Heart right ventricle (tissue), 16 donors: ENCODE measurements around the gene TMEM151B. TPM values are rescaled to one million over a fixed set of nuclear protein-coding genes. Genes with fewer than 3 reads are reported as not detected.

Experiments
- ATAC-seq, 8 donors: fragments of 200-7000 bp; cut with Tn5 transposase; one replicate each; pipeline ENCODE4 v1.9.1; 2020; ENCODE audit warnings: mild to moderate bottlenecking in 8 of 8, moderate library complexity in 8 of 8, moderate number of reproducible peaks in 1 of 8
- DNase-seq, 2 donors: peaks; one replicate each; pipeline ENCODE4 v3.0.0-alpha.2; 2020
- H3K27ac ChIP-seq, 10 donors: fragments of 200-600 bp; sonication (generic) in 2 of 10; one replicate each; pipeline versions ENCODE4 v1.5.0 to v1.8.0; 2020 to 2022; ENCODE audit warnings: mild to moderate bottlenecking in 3 of 10
- H3K27me3 ChIP-seq, 7 donors: fragments of 200-600 bp; one replicate each; pipeline ENCODE4 v1.8.0; 2021 to 2022; ENCODE audit warnings: mild to moderate bottlenecking in 2 of 7
- H3K36me3 ChIP-seq, 9 donors: fragments of 200-600 bp; sonication (generic) in 1 of 9; one replicate each; pipeline versions ENCODE4 v1.5.0 to v1.8.0; 2020 to 2022; ENCODE audit warnings: mild to moderate bottlenecking in 2 of 9
- H3K4me1 ChIP-seq, 9 donors: fragments of 200-600 bp; sonication (generic) in 1 of 9; one replicate each; pipeline versions ENCODE4 v1.5.0 to v1.8.0; 2020 to 2022; ENCODE audit warnings: mild to moderate bottlenecking in 4 of 9
- H3K4me3 ChIP-seq, 10 donors: fragments of 200-600 bp; sonication (generic) in 2 of 10; one replicate each; pipeline versions ENCODE4 v1.5.0 to v1.8.0; 2020 to 2022; ENCODE audit warnings: mild to moderate bottlenecking in 7 of 10, moderate library complexity in 2 of 10
- H3K9me3 ChIP-seq, 11 donors: fragments of 200-600 bp in 10 of 11; sonication (generic) in 2 of 11; one replicate each; pipeline versions ENCODE4 v1.5.0 to v1.8.0; 2013 to 2022; ENCODE audit warnings: mild to moderate bottlenecking in 2 of 11, control low read depth in 1 of 11, moderate library complexity in 1 of 11
- WGBS, 2 donors: extraction: QIAGEN DNeasy Blood & Tissue Kit; methylation state at CpG; one replicate each; pipeline ENCODE4 v1.1.7; 2013; ENCODE audit warnings: inconsistent platforms in 1 of 2; 5-methylcytosine and 5-hydroxymethylcytosine counted together
- intact Hi-C, 10 donors: fragments of 100-400 bp; cut with DNase I; formaldehyde crosslinking; loops; one replicate each; pipeline versions ENCODE4 v1.11.1 to v1.14.2; 2022
- polyA plus RNA-seq, 2 donors: library from polyadenylated mRNA; stranded (reverse); fragments of 200-250 nt; gene quantifications; one replicate each; pipeline ENCODE4 v1.2.3, GENCODE V29; 2013
- total RNA-seq, 10 donors: library from RNA; stranded (reverse); fragmentation: NEBNext Ultra II Directional in 3 of 10; extraction: Animal tissue kit (Norgen Biotek cat#: 25700) in 3 of 10; gene quantifications; one replicate each; pipeline versions ENCODE4 v1.2.1 to v1.2.4, GENCODE V29; 2021 to 2023
- TF ChIP-seq, protein P1 (sequence below), 9 donors: fragments of 200-600 bp; sonication (generic) in 2 of 9; IDR thresholded peaks; one replicate each; pipeline versions ENCODE4 v1.5.0 to v1.8.0; 2021 to 2022; ENCODE audit warnings: antibody characterized with exemption in 9 of 9, mild to moderate bottlenecking in 5 of 9, moderate library complexity in 1 of 9
- donor health status: Arrhythmogenic right ventricular cardiomyopathy.
- donor health status: ischemic (EF 13 %, LVEDD 7.1; RV severe dilation, severe dysfunction).
- donor health status: healthy with polysubstance abuse.
- donor health status: DM: no; HTN: yes; CAD: no.
- donor health status: DM: no; HTN: no; CAD: no.
- donor health status: ischemic (EF 25% LVEDD 6.9; RV normal size, moderate dysfunction).
- donor health status: ischemic (EF 25% LVEDD 5.7; RV mildly dilated, moderate dysfunction).
- donor health status: healthy.
- donor health status: DM: yes; HTN: yes; CAD: no.
- donor health status: Ischemic cardiomyopathy.
- donor health status: ischemic (EF 35%, LVEDD 5.7; RV mildly dilated, moderate dysfunction).
- donor health status: nonischemic (EF 11% LVEDD 7.7; RV severe dilation, severe dysfunction).
- donor health status: DM: yes; HTN: yes; CAD: no.
- donor health status: PGD.
- donor health status: ischemic (EF 29% LVEDD 5.4; RV normal size, mild dysfunction).
- donor health status: nonischemic (EF 23%, LVEDD 6.1; RV moderate dilation, normal function).

The TMEM151B gene
- total and polyA plus RNA-seq, 12 donors: 0.09 to 2.2 (median 0.43) TPM; not detected in 4

DNA sequence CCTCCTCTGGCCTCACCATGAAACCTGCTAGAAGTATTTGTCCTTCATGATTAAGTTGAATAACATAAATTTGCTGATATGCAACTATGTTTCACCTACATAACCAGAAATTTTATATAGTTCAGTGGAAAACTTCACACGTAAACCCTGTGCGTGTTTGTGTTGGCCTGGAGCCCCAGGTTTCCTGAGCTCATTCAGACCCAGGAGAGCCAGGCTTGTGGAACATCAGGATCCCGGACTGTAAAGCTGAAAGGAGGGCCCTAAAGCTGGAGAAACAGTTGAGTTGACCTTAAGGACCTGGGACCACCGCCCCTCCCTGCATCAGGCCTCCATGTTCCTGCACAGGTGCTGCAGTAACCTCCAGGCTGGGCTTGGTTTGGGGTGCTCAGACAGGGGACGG lies 69.1 kb downstream of the TMEM151B start:
- 76 to 78% methylated on average over 5 of the region's 5 CpGs for WGBS, 2 donors

DNA sequence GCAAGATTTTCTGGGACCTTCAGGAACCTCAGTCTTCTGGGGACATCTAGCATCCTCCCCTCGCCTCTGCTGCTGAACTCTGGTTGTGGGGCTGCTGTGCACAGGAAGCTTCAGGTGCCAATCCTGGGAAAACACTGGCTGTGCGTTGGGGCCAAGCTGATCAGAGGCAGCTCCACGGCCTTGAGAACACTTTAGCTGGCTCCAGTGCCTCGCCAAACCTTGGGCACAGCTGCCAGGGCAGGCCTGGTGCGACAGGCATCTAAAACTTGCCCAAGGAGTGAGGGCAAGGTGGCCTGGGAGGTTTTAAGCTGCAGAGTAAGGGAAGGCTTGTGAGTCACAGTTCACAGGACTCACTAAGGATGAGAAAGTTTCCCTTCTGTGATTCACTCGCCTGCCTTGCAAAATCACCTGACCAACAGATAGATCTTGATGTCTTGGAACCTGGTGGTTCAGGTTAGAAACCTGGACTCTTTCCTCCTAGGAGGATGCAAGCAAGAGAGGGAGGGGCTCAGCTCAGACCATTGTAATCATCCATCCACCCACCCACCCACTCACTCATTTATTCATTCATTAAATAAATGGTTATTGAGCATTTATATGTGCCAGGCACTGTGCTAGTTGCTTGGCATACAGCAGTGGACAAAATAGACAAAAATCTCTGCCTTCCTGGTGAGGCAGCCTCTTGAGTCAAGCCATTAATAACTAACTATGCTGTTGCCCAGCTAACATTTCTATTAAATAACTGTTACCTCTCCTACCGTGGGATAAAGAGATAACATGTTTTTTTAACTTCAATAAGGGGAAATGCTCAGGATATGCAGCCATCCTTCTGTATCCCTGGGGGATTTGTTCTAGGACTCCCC lies 69.7 kb downstream of the TMEM151B start:
- Histone ChIP-seq H3K4me3 (no peak overlapping the region), H3K27ac (no peak overlapping the region), H3K27me3 (peaks cover 0 to 46% (median 13%) of the 10 kb centered on the region in 7 donors), H3K4me1 (peaks cover 0 to 13% (median 5%) of the 10 kb centered on the region in 9 donors), H3K36me3 (no peaks in the 10 kb centered on the region), H3K9me3 (no peaks in the 10 kb centered on the region)
- no peak for ATAC-seq
- intact Hi-C loops: loop anchor here (2.0 to 10.0 kb wide), 9 partner anchors 71 to 245 kb away; partner anchors contain the start of genes CAPN11 (in 2 of the 10) and NFKBIE (in 1 of the 10)
- TF ChIP-seq, protein P1, sequence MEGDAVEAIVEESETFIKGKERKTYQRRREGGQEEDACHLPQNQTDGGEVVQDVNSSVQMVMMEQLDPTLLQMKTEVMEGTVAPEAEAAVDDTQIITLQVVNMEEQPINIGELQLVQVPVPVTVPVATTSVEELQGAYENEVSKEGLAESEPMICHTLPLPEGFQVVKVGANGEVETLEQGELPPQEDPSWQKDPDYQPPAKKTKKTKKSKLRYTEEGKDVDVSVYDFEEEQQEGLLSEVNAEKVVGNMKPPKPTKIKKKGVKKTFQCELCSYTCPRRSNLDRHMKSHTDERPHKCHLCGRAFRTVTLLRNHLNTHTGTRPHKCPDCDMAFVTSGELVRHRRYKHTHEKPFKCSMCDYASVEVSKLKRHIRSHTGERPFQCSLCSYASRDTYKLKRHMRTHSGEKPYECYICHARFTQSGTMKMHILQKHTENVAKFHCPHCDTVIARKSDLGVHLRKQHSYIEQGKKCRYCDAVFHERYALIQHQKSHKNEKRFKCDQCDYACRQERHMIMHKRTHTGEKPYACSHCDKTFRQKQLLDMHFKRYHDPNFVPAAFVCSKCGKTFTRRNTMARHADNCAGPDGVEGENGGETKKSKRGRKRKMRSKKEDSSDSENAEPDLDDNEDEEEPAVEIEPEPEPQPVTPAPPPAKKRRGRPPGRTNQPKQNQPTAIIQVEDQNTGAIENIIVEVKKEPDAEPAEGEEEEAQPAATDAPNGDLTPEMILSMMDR (IDR thresholded peaks at IDR 0.05): no peak
- no peak for DNase-seq
- 62 to 84% methylated on average over 7 of the region's 7 CpGs for whole genome bisulfite sequencing, 2 donors

More for the DNA sequence above, 69.1 kb downstream of the TMEM151B start:
- no peak overlapping the region for H3K4me3 ChIP-seq
- no peaks in the 10 kb centered on the region for H3K9me3 ChIP-seq
- DNase-seq: no peak
- H3K27ac ChIP-seq: no peak overlapping the region
- peaks cover 0 to 13% (median 5%) of the 10 kb centered on the region in 9 donors for H3K4me1 ChIP-seq
- peaks cover 0 to 39% (median 13%) of the 10 kb centered on the region in 7 donors for H3K27me3 ChIP-seq
- H3K36me3 ChIP-seq: no peaks in the 10 kb centered on the region
- TF ChIP-seq, protein P1 (IDR thresholded peaks at IDR 0.05): no peak
- no peak for ATAC-seq
- intact Hi-C loops: loop anchor here (2.0 to 10.0 kb wide), 9 partner anchors 70 to 244 kb away; partner anchors contain the start of genes CAPN11 (in 2 of the 10) and NFKBIE (in 1 of the 10)

DNA sequence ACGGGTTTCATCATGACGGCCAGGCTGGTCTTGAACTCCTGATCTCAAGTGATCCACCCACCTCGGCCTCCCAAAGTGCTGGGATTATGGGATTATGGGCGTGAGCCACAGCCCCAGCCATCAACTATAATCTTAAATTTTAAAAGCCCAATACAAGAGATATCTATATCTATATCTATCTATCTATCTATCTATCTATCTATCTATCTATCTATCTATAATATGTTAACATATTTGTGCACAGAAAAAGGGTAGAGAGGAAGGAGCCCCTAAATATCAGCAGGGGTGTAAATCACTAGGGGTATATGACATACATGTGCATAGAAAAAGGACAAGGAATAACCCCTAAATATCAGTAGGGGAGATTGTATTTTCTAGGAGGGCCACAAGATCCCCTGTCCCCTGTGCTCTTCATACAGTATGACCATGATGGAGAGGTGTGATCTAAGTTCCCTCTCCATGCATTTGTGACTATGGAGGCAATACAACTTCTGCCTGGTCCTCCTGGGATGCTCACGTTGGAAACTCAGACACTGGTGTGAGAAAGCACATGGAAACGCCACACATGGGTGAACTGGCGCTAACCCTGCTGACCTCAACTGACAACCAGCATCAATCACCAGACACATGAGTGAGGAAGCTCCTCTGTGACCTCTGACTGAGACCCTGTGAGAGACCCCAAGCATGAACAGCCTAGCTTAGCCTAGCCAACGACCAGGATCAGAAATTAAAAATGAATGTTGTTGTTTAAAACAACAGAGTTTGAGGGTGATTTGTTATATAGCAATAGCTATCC lies 71.0 kb downstream of the TMEM151B start:
- DNase-seq (no peak), ATAC-seq (no peak)
- H3K27me3 ChIP-seq: peaks cover 0 to 56% (median 13%) of the 10 kb centered on the region in 7 donors
- 71 to 72% methylated on average over 8 of the region's 8 CpGs for WGBS, 2 donors
- no peak overlapping the region for H3K27ac ChIP-seq
- TF ChIP-seq, protein P1 (IDR thresholded peaks at IDR 0.05): no peak
- no peaks in the 10 kb centered on the region for H3K36me3 ChIP-seq
- H3K9me3 ChIP-seq: no peaks in the 10 kb centered on the region
- peaks cover 0 to 13% (median 5%) of the 10 kb centered on the region in 9 donors for H3K4me1 ChIP-seq
- intact Hi-C loops: no loop called here
- H3K4me3 ChIP-seq: no peak overlapping the region

DNA sequence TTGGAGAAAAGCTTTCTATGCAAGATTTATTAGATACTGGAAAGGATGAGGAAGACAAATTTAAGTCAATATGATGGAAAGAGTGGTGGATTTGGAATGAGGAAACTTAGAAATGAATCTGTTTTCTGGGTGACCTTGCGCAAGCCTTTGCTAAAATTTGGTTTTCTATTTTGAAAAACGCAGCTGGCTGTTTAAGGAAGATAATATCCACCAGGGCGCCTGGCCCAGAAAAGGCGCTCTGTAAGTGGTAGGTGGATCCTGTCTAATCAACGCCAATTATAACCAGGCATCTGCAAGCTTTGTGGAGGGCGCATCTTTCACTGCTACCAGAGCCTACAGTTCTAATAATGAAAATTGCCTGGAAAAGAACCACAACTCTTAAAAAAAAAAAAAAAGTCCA lies 71.8 kb downstream of the TMEM151B start:
- Histone ChIP-seq H3K36me3 (no peaks in the 10 kb centered on the region), H3K4me1 (peaks cover 0 to 13% (median 5%) of the 10 kb centered on the region in 9 donors), H3K9me3 (no peaks in the 10 kb centered on the region), H3K4me3 (peak overlapping the region in 9 of 10 donors; percentile 3 to 51 (median 38)), H3K27me3 (peaks cover 0 to 60% (median 16%) of the 10 kb centered on the region in 7 donors), H3K27ac (peak overlapping the region in 1 of 10 donors; percentile 12)
- TF ChIP-seq, protein P1 (IDR thresholded peaks at IDR 0.05): no peak
- no peak for DNase-seq
- 31 to 33% methylated on average over 6 of the region's 6 CpGs for WGBS, 2 donors
- peak in 6 of 8 donors; percentile 22 to 74 (median 47) for ATAC-seq
- intact Hi-C loops: no loop called here
